GM18907 (cell line): Measurements from ENCODE around the gene SPRED2.

ENCODE experiments used
- ATAC-seq: cut with Tn5 transposase; IDR thresholded peaks from one replicate; pipeline ENCODE4 v1.9.1; 2021; ENCODE audit warnings: mild to moderate bottlenecking, moderate library complexity; ENCODE audit not compliant: unreplicated experiment

The SPRED2 gene

DNA sequence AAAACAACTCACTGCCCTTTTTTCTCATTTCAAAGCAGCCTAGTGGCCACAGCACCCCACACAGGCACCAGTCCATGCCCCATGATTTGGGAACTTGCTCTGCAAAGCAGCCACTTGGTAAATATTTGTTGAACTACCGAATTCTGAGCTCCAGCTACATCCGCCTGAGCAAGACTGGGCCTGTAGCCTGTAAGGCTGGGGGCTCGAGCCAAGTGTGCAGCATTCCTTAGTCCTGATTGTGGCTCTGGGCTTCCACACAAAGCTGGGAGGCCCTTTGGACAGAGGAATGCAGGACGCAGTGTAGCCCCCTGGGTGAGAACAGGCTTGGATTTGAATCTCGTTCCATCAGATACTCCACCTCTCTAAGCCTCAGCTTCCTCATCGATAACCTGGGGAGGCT lies 116.3 kb downstream of the SPRED2 start:
- no peak for ATAC-seq

DNA sequence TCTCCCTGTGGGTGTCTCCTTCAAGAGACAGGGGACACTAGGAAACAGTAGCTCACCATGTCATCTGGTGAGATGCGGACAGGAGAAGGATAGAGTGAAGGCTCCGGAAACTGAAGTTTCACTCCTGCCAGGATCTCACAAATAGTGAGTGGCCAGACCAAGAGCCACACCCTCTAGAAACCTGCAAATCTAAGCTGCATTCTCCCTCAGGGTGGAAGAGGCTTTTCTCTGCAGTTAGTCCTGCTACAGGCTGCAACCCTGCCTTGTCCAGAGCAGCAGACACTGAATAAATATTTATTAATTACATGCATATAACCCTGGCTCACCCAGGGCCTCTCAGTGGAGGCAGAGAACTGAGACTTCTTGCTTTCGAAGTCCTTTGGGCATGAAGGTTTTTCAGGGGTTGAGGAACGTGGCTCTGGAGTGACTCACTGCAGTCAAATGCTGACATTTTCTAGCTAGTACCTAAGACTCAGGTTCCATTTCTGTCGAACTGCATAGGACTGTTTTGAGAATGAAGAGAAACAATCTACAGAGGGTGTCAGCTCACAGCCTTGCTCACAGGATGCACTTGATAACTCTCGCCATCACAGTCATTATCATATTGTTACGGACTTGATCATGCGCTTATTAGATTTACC lies 117.5 kb downstream of the SPRED2 start:
- no peak for ATAC-seq

- ATAC-seq: no peak
Measured at GRCh38 chr2:65313954-65314256, 118.5 kb downstream of the SPRED2 start.

DNA sequence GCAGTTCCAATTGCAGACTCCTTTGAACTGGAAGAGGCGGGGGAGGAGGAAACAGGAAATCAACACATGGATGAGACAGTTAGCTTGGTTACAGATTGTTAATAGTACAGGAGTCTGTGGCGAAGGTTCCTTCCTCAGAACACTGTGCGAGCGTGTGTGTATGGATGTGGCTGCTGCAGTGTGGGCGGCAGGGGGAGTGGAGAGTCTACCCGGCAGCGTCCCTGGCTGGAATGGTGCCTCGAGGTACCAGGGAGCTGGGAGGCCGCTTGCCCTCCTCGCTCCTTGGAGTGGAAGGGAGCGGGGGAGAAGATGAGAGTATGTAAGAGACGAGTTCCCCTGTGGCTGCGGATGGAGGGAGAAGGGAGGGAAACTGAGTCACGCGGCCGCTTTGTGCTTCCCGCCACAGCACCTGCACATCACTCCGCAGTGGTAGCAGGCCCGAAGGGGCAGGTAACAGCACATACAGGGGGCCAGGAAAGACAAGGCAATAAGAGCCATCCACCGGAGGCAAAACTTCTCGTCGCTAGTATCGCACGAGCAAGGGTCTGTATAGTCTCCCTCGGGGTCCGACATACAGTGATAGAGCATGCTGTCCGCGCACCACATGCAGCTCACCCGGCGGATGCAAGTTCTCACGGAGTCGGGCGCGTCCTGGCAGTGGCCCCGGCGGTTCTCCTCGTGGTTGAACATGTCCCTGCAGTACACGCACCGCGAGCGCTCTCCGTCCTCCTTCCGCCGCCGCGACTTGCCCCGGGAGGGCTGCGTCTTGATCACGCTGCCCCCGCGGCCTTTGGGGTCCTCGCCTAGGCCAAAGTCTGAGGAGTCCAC lies 119.1 kb downstream of the SPRED2 start:
- ATAC-seq: no peak

GRCh38 chr2:65311596-65311995 lies 120.8 kb downstream of the SPRED2 start:
- ATAC-seq: no peak

- ATAC-seq: no peak
Measured at GRCh38 chr2:65311049-65311448, 121.3 kb downstream of the SPRED2 start.

- ATAC-seq: no peak
Measured at GRCh38 chr2:65309699-65310098, 122.7 kb downstream of the SPRED2 start.

GRCh38 chr2:65305934-65306333 lies 126.5 kb downstream of the SPRED2 start:
- ATAC-seq: no peak

DNA sequence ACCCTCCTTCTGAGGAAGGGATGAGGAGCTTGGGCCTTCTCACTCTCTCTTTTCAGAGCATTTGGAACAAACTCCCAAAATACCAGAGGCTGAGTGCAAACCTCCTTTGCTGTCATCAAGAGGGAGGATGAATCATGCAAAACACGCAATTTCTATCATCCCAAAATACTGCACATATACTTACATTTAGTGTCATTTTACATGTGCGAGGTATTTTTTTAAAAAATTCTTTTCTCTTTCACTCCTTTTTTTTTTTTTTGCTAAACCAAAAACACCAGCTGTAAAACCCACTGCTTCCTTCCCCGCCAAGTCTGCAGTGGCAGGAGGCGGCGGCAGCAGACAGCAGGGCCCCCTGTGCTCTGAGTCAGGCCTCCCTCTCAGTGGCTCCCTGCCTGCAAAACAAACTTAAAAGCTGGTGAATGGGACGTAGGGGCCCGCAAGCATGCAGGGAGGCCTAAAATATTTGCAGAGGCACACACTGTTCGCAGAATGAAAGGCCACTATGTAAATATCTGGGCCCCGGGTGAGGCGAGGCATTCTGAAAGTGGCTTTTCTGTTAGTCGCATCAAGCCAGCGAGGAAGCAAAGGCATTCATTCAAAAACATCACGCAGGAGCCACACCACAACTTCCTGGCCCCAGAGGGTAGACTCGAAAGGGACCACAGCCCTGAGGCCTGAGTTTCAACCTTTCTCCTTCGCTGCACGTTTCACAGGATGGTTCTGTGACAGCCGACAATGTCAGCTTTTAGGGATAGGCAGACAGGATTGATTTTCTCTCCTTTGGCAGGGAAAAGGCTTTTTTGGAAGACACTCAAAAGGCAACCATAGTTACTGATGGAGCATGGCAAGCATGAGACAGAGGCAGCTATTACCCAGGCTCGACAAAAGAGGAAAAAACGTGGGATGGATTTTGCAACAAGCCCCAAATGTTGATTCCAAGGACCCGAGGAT lies 131.4 kb downstream of the SPRED2 start:
- ATAC-seq: peak; percentile 94

DNA sequence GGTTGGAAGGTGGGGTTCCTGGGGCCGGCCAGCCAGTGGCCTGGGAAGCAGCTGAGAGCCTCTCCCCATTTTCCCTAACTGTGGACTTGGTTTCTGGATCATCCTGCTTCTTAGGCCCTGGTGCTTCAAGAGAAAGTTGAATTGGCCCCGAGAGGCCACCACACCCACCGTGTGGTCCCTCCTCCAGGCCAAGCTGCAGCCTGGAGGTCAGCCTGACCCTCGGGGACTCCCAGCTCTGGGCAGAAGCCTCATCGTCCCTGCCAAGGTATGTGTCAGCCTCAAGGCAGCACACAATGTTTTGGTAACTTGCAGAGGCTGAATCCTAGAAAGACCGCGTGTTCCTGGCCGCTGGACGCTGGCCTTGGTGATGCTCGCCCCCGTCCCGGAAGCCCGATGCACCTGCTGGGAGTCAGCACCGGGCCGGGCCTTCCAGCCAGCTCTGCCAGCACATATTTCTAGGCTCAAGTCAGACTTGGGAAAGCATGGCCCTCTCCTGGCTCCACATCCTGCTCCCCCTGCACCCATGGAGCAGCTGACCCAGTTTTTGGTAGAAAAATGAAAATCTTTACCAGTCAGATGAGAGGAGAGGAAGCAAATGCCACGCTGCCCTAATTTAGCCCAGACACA lies 132.2 kb downstream of the SPRED2 start:
- ATAC-seq: no peak

DNA sequence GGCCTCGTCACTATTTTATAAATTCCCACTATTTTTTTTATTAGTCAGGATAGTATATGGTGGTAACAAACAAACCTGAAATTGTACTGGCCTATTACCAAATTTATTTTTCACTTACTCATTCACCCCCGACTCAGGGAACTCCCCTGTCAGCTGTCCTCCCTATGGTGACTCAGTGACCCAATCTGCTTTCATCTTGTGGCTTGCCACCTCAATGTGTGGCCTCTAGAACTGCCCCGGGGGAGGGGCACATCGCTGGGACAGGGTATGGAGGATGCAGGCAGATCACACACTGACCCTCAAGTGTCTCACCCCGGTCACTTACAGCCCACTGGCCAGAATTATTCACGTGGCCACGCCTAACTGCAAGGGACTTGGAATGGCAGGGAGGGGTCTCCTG lies 133.2 kb downstream of the SPRED2 start:
- no peak for ATAC-seq

DNA sequence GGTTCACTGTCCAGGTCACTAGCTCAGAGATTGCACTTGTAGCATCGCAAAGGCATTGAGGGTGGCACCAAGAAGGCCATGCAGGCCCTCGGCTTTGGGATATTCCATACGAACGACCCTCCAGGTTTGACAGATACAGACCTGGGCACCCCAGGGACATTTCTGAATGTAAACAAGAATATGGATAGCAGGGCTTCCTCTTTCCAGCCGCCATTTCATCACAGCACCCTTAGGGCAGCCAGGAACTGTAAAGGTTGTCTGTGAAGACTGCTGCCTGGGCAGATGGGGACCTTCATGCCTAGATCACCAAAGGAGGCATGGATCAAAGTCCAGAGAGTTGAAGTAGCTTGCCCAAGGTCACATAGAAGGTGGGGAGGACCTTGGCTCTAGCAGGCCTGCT lies 134.3 kb downstream of the SPRED2 start:
- no peak for ATAC-seq

- no peak for ATAC-seq
Measured at GRCh38 chr2:65297544-65297943, 134.9 kb downstream of the SPRED2 start.

DNA sequence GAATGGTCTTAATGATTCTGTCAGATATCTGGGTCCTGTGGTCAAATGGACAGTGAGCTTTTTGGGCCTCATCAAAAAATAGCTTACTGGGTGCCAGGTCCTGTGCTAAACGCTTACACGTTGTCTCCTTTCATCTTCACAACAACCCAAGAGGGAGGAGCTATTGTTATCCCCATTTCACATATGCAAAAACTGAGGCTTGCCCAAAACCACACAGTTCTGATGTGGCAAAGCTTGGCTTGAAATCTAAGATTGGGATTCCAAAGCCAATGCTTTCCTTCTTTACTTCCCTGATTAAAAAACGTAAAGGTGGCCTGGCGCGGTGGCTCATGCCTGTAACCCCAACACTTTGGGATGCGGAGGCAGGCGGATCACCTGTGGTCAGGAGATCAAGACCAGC lies 135.4 kb downstream of the SPRED2 start:
- no peak for ATAC-seq

- no peak for ATAC-seq
Measured at GRCh38 chr2:65294701-65295100, 137.7 kb downstream of the SPRED2 start.

GRCh38 chr2:65294136-65294535 lies 138.3 kb downstream of the SPRED2 start:
- no peak for ATAC-seq

DNA sequence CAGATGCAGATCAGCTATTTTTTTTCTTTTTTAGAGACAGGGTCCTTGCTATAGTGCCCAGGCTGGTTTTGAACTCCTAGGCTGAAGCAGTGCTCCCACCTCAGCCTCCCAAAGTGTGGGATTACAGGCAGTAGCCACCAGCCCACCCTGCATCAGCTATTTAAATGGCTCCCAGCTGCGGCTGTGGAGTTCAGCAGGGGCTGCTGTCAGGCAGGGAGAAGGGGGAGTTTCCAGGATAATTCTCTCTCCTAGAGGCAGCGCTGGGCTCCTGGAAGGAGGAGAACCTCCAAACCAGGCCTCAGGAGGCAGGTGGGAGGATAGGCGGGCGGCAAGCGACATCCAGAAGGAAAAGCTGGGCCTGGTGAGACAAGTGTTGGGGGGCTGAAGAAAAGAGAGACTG lies 139.0 kb downstream of the SPRED2 start:
- no peak for ATAC-seq

GRCh38 chr2:65292461-65293011 lies 139.9 kb downstream of the SPRED2 start:
- ATAC-seq: no peak

DNA sequence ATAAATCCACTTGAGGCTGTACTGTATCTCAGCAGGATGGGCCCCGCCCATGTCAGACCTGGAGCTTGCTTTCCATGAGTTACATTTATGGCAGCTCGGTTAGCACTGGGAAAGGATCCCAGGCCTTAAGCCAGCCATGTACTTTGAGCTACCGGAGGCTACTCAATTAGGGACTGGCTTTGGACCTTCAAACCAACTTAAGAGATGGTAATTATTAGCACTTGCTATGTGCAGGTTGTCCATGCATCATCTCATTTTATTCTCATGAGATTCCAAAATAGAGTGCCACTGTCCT lies 140.3 kb downstream of the SPRED2 start:
- ATAC-seq: no peak

DNA sequence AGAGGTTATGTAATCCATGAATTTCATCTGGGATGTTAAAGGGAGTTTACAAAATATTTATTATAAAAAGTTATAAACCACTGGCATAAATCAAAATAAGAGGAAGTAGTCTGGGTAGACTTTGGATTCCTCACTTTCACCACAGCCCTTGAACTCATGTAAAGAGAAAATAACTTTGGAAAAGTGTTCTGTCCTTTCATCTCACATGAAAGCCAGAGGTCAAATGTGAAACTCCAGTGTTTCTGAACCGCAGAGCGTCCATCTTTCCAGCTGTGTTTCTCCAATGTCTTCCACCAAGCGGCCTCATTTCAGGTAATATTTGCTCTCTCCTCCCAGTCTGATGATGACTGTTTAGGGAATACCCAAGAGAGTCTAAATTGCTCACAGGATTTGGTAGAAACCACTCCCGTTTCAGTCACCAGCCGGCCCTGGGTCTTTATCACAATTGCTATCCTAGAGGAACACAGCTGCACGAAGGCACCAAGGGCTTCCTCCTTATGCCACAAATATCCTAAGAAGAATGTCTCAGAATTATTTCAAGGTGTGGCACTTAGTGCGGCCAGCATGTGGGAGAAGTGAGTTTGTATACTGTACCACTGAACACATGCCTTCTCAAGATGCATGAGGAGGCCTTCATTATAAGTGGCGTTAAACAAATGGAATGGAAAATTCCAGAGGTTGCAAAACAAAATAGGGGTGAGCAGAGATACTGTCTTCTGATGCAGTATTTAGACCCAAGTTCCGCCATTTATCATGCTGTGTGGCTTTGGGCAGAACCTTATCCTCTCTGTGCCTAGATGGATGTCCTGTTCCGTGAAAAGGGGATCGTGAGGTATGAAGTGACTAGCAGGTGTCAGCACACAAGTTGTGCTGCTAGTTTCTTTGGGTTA lies 140.9 kb downstream of the SPRED2 start:
- no peak for ATAC-seq
